Ovary (tissue), 3 donors: ENCODE results near the gene DIPK2A.

ENCODE experiments used
- CTCF ChIP-seq, 3 donors: fragments of 450-650 bp in 2 of 3; fragments of 200-600 bp in 1 of 3; IDR thresholded peaks; one replicate each; pipeline versions ENCODE4 v1.5.1 to v1.8.0; 2016 to 2022; ENCODE audit warnings: antibody characterized with exemption in 3 of 3, mild to moderate bottlenecking in 1 of 3
- EP300 ChIP-seq: sonication (generic); formaldehyde crosslinking; IDR thresholded peaks from one replicate; pipeline ENCODE4 v1.6.1; 2017; ENCODE audit warnings: antibody characterized with exemption
- POLR2A ChIP-seq: fragments of 450-650 bp; IDR thresholded peaks from one replicate; pipeline ENCODE4 v1.6.1; 2017; ENCODE audit warnings: antibody characterized with exemption, mild to moderate bottlenecking, moderate library complexity
- donor health status: DM: no; HTN: no; CAD: no.

DNA sequence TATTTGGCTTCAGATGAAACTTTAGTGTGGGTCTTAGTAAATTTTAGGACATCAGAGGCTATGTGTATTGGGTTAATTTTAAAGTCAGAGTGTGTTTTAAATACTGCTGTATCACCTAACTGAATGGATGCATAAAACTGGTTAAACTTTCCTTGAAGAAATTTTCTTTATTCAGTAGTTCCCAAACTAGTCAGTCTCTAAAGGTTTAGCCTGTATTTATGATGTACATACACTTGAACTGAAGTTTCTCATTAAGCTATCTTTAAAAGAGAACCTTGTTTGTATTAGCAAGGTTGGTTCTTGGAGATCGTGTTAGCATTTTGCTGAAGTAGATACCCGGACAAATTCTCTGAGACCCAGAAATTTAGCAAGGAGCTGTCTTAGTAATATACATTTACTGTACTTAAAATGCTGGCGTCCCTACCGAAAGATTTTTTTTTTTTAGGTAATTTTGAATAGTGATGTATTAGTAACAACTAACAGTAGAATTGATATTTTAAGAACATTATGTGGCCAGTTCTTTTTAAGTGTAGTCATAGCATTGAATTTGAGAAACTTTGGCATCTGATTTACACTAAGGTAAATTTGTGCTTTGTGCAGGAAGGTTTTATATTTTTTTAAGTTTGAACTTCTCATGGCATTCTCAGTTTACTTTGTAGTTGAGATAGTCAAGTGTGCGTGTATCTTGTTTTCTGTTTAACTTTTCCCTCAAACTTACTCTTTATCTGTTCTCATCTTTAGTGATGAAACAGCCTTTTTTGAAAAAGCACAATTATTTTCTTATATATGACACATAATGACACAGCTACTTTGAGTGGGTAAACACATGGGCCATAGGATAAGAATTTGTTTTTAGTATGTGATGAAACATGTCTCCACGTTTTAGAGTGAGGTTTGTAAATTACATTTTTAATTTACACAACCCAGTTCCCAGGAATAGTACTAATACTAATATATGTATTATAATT is 2.9 kb downstream of the DIPK2A start:
- TF ChIP-seq CTCF (IDR thresholded peaks at IDR 0.05) (no peak), POLR2A (no peak), EP300 (no peak)
